Natural killer cell (primary cell): ENCODE data around the gene CST3. TPM values are rescaled to one million over a fixed set of nuclear protein-coding genes. Genes with fewer than 3 reads are reported as not detected.

ENCODE experiments used
- ATAC-seq, 3 donors: fragments of 150-1000 bp in 2 of 3; fragments of 200-7000 bp in 1 of 3; cut with Tn5 transposase; 1 replicate in 1 of 3; 2 replicates in 2 of 3; pipeline ENCODE4 v1.10.0; 2021; ENCODE audit warnings: mild to moderate bottlenecking in 2 of 3, moderate library complexity in 2 of 3
- DNase-seq, 2 donors: peaks; one replicate each; pipeline versions ENCODE4 v3.0.0 to v3.0.0-alpha.2; 2013 to 2021; ENCODE audit warnings: mixed read lengths in 1 of 2
- H3K27ac ChIP-seq: one replicate; pipeline ENCODE4 v1.5.1; 2013; ENCODE audit warnings: mild to moderate bottlenecking, low read length
- H3K27me3 ChIP-seq: one replicate; pipeline ENCODE4 v1.6.1; 2013; ENCODE audit warnings: low read length; ENCODE audit not compliant: control insufficient read depth, insufficient read depth
- H3K36me3 ChIP-seq: one replicate; pipeline ENCODE4 v1.6.1; 2013; ENCODE audit warnings: low read length; ENCODE audit not compliant: control insufficient read depth, insufficient read depth
- H3K4me1 ChIP-seq: one replicate; pipeline ENCODE4 v1.6.1; 2013; ENCODE audit warnings: low read length; ENCODE audit not compliant: control insufficient read depth, insufficient read depth
- H3K4me3 ChIP-seq: one replicate; pipeline ENCODE4 v1.5.1; 2013; ENCODE audit warnings: low read length
- H3K9me3 ChIP-seq: one replicate; pipeline ENCODE4 v1.6.1; 2013; ENCODE audit warnings: low read length; ENCODE audit not compliant: control insufficient read depth, insufficient read depth
- H3K27ac Mint-ChIP-seq, 2 donors: one replicate each; pipeline ENCODE4 v1.8.0; 2022; ENCODE audit warnings: mild to moderate bottlenecking in 2 of 2, mixed read lengths in 2 of 2, moderate library complexity in 1 of 2
- H3K27me3 Mint-ChIP-seq, 2 donors: one replicate each; pipeline ENCODE4 v1.8.0; 2022; ENCODE audit warnings: low read depth in 2 of 2, mixed read lengths in 2 of 2
- H3K36me3 Mint-ChIP-seq: one replicate; pipeline ENCODE4 v1.8.0; 2022; ENCODE audit warnings: mixed read lengths
- H3K4me1 Mint-ChIP-seq, 2 donors: one replicate each; pipeline ENCODE4 v1.8.0; 2022; ENCODE audit warnings: mixed read lengths in 2 of 2
- H3K4me3 Mint-ChIP-seq: one replicate; pipeline ENCODE4 v1.8.0; 2022; ENCODE audit warnings: mild to moderate bottlenecking, moderate library complexity, mixed read lengths
- H3K9me3 Mint-ChIP-seq, 2 donors: one replicate each; pipeline ENCODE4 v1.8.0; 2022; ENCODE audit warnings: mixed read lengths in 2 of 2
- WGBS: methylation state at CpG from one replicate; pipeline ENCODE4 v1.1.7; 2013; ENCODE audit warnings: missing lambda C conversion rate; ENCODE audit not compliant: insufficient coverage; 5-methylcytosine and 5-hydroxymethylcytosine counted together
- intact Hi-C: fragments of 100-400 bp; cut with micrococcal nuclease; formaldehyde crosslinking; loops from one replicate; pipeline ENCODE4 v1.14.2; 2022
- total RNA-seq, 4 donors: library from RNA; stranded (reverse); fragments of 120-200 nt in 1 of 4; gene quantifications; one replicate each; pipeline versions ENCODE4 v1.2.3 to v1.2.4, GENCODE V29; 2013 to 2022
- TF ChIP-seq, protein P1 (sequence below): fragments of 200-600 bp; IDR thresholded peaks from one replicate; pipeline ENCODE4 v1.8.0; 2022; ENCODE audit warnings: antibody characterized with exemption

The CST3 gene
- total RNA-seq, 3 donors from 2014 or later (not counting 1 experiment from before 2014, with no cell fraction given): 30.0 to 118 (median 83.8) TPM

DNA sequence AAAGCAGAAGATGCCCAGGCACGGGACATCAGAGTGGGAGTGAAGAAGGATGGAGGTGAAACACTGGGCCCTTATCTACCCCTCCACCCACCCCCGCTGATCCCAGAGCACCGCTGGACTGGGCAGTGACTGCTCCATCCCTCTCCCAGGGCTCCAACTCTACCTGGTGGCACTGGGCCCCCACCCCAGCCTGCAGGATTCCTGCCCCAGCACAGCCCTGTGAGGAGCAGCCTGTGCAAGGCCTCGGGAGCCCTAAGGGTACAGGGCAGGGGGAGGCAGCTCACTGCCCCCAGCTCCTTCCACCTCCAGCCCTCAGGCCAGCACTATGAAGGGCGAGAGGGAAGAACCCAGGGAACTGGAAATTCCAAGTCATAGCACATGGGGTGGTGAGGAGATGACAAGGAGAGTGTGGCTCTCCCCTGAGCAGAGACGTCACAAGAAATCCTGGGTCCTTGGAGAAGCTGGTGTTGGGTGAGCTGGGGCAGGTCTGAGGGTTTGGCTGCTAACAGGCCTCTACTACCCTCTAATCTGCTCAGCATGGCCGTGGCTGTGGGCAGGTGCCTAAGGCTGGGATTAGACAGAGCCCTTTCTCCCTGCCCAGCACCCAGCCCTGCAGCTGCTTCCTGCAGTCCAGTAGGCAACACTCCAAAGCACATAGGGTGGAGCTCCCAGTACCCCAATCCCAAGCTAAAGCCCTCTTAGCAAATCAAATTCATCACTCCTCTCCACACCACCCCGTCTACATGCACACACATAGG is 3.5 kb downstream of the CST3 start:
- Mint-ChIP-seq H3K9me3 (no peaks in the 10 kb centered on the region), H3K27ac (no peak overlapping the region), H3K4me1 (peaks cover 6 to 14% of the 10 kb centered on the region in 2 donors), H3K4me3 (no peak overlapping the region), H3K27me3 (no peaks in the 10 kb centered on the region), H3K36me3 (no peaks in the 10 kb centered on the region)
- no peak for DNase-seq
- no peak for ATAC-seq
- Histone ChIP-seq H3K27me3 (no peaks in the 10 kb centered on the region), H3K27ac (no peak overlapping the region), H3K4me3 (no peak overlapping the region), H3K36me3 (no peaks in the 10 kb centered on the region), H3K4me1 (peaks cover 10% of the 10 kb centered on the region), H3K9me3 (no peaks in the 10 kb centered on the region)
- 85% methylated on average over 6 of the region's 8 CpGs for WGBS
- intact Hi-C loops: no loop called here
- TF ChIP-seq, protein P1, sequence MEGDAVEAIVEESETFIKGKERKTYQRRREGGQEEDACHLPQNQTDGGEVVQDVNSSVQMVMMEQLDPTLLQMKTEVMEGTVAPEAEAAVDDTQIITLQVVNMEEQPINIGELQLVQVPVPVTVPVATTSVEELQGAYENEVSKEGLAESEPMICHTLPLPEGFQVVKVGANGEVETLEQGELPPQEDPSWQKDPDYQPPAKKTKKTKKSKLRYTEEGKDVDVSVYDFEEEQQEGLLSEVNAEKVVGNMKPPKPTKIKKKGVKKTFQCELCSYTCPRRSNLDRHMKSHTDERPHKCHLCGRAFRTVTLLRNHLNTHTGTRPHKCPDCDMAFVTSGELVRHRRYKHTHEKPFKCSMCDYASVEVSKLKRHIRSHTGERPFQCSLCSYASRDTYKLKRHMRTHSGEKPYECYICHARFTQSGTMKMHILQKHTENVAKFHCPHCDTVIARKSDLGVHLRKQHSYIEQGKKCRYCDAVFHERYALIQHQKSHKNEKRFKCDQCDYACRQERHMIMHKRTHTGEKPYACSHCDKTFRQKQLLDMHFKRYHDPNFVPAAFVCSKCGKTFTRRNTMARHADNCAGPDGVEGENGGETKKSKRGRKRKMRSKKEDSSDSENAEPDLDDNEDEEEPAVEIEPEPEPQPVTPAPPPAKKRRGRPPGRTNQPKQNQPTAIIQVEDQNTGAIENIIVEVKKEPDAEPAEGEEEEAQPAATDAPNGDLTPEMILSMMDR: no peak

DNA sequence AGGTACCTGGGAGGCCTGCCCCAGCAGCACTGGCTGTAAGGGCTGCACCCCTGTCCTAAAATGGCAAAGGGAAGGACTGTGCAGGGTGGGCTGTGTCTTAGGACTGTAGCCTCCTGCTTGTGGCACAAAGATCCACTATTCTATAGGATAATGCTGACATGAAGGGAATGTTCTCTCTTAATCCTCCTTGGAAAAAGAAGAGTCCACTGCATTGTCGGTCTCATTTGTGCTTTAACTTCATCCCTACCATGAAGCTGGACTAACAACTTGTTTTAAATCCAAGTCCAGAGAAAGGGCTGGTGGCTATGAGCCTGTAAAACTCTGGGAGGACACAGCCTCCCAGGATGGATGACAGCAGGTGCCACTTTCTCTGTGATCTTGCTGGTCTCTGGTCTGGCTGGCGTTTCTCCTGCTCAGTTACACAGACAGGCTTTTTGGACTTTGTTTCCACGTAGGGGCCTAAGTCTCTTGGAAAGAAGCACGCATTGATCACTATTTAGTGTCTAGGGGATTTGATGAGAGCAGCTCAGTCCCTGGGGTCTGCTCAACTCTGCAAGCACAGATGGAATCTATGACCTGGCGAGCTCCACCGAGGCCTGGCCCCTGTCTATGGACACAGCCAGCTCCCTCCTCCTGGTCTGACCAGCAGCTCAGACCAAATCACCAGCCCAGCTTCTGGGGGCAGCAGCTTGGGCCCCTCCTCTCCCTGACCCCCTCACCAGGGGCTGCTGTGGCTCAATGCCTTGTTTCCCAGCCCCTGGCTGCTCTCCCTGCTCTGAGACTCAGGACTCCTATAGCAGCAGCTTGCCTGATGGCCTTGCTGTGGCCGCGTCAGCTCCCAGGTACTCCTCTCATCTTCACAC is 4.8 kb downstream of the CST3 start:
- no peaks in the 10 kb centered on the region for H3K36me3 ChIP-seq
- no peak overlapping the region for H3K4me3 Mint-ChIP-seq
- whole genome bisulfite sequencing: 90% methylated on average over 8 of the region's 8 CpGs
- H3K27ac Mint-ChIP-seq: no peak overlapping the region
- no peaks in the 10 kb centered on the region for H3K27me3 Mint-ChIP-seq
- DNase-seq (no peak), ATAC-seq (no peak)
- no peaks in the 10 kb centered on the region for H3K36me3 Mint-ChIP-seq
- H3K27ac ChIP-seq: no peak overlapping the region
- TF ChIP-seq, protein P1: no peak
- H3K27me3 ChIP-seq: no peaks in the 10 kb centered on the region
- H3K9me3 ChIP-seq: no peaks in the 10 kb centered on the region
- intact Hi-C loops: no loop called here
- no peak overlapping the region for H3K4me3 ChIP-seq
- no peaks in the 10 kb centered on the region for H3K9me3 Mint-ChIP-seq
- H3K4me1 Mint-ChIP-seq: peaks cover 6 to 13% of the 10 kb centered on the region in 2 donors
- peaks cover 7% of the 10 kb centered on the region for H3K4me1 ChIP-seq

DNA sequence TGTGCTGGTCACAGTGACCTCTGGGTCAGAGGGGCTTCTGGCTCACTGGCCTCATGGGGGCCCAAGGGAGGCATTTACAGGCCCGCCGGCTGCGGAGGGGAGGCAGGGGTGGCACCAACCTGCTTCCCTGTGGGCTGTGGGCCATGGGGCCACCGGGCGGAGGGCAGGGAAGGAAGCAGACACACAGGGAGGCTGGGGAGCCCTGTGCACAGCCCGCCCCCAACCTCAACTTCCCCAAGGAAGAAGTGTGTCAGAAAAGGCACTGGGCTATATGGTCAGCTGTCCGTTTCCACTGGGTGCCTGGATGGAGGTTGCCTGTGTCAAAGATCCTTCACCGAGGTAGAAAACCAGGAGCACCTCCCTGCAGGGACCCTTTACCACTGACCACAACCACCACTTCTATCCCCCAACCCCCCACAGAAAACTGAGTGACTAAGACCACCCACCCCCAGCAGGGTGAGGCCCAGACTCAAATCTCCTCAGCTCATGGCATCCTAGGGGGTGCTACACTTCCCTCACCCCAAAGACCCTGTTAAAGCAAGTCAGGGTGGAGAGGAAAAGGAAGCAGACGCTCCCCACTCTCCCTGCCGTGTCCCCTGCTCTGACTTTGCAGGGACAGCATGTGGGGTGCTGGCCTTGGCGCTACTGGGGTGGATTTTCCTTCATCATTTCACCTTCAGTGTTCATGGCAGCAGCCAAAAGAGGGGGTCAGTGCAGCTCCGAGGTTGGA is 5.6 kb downstream of the CST3 start:
- ATAC-seq (no peak), DNase-seq (no peak)
- 53% methylated on average over 12 of the region's 12 CpGs for whole genome bisulfite sequencing
- no peak overlapping the region for H3K4me3 Mint-ChIP-seq
- H3K36me3 ChIP-seq: no peaks in the 10 kb centered on the region
- no peaks in the 10 kb centered on the region for H3K9me3 ChIP-seq
- H3K27ac Mint-ChIP-seq: no peak overlapping the region
- H3K4me3 ChIP-seq: no peak overlapping the region
- H3K4me1 ChIP-seq: peaks cover 5% of the 10 kb centered on the region
- no peaks in the 10 kb centered on the region for H3K9me3 Mint-ChIP-seq
- intact Hi-C loops: no loop called here
- no peaks in the 10 kb centered on the region for H3K36me3 Mint-ChIP-seq
- H3K27me3 ChIP-seq: no peaks in the 10 kb centered on the region
- peaks cover 5 to 11% of the 10 kb centered on the region in 2 donors for H3K4me1 Mint-ChIP-seq
- no peak overlapping the region for H3K27ac ChIP-seq
- no peaks in the 10 kb centered on the region for H3K27me3 Mint-ChIP-seq
- TF ChIP-seq, protein P1: no peak
